ENCODE measurements around the gene LRP4.
A peak's percentile ranks its signal among the peaks of the same experiment; 100 is the strongest.

The LRP4 gene

GRCh38 chr11:46895821-46896220 is 22.5 kb downstream of the LRP4 start:
- Histone ChIP-seq H3K27ac (no peak overlapping the region), H3K9me3 (no peaks in the 10 kb centered on the region), H3K4me2 (no peak overlapping the region), H3K9ac (no peak overlapping the region), H4K20me1 (no peaks in the 10 kb centered on the region), H3K4me1 (no peaks in the 10 kb centered on the region), H3K36me3 (no peaks in the 10 kb centered on the region), H3K4me3 (no peak overlapping the region), H3K27me3 (no peaks in the 10 kb centered on the region)
- no peak for TF ChIP-seq Cebpa-rat (IDR thresholded peaks at IDR 0.05)

- no peaks in the 10 kb centered on the region for H3K36me3 ChIP-seq
- H3K27me3 ChIP-seq = no peaks in the 10 kb centered on the region
- H3K9me3 ChIP-seq = no peaks in the 10 kb centered on the region
- TF ChIP-seq Cebpa-rat (IDR thresholded peaks at IDR 0.05) = no peak
- H3K27ac ChIP-seq = no peak overlapping the region
- H3K9ac ChIP-seq = no peak overlapping the region
- H3K4me3 ChIP-seq = no peak overlapping the region
- H4K20me1 ChIP-seq = no peaks in the 10 kb centered on the region
- no peak overlapping the region for H3K4me2 ChIP-seq
- peaks cover 3% of the 10 kb centered on the region for H3K4me1 ChIP-seq
Observed at GRCh38 chr11:46894961-46895360, 23.4 kb downstream of the LRP4 start.

- Histone ChIP-seq H3K4me1 (peaks cover 8% of the 10 kb centered on the region), H3K9me3 (no peaks in the 10 kb centered on the region), H4K20me1 (no peaks in the 10 kb centered on the region), H3K4me2 (no peak overlapping the region), H3K4me3 (no peak overlapping the region), H3K27me3 (no peaks in the 10 kb centered on the region), H3K36me3 (no peaks in the 10 kb centered on the region), H3K9ac (no peak overlapping the region), H3K27ac (no peak overlapping the region)
- TF ChIP-seq Cebpa-rat (IDR thresholded peaks at IDR 0.05) = no peak
Observed at GRCh38 chr11:46894506-46894905, 23.8 kb downstream of the LRP4 start.

GRCh38 chr11:46892838-46893237 is 25.5 kb downstream of the LRP4 start:
- no peak for TF ChIP-seq Cebpa-rat (IDR thresholded peaks at IDR 0.05)
- no peaks in the 10 kb centered on the region for H3K36me3 ChIP-seq

GRCh38 chr11:46892109-46892508 is 26.2 kb downstream of the LRP4 start:
- Histone ChIP-seq H4K20me1 (no peaks in the 10 kb centered on the region), H3K27ac (no peak overlapping the region), H3K27me3 (no peaks in the 10 kb centered on the region), H3K9me3 (no peaks in the 10 kb centered on the region), H3K4me2 (no peak overlapping the region), H3K4me3 (no peak overlapping the region), H3K36me3 (no peaks in the 10 kb centered on the region), H3K9ac (no peak overlapping the region), H3K4me1 (peaks cover 12% of the 10 kb centered on the region)
- no peak for TF ChIP-seq Cebpa-rat (IDR thresholded peaks at IDR 0.05)

More at GRCh38 chr11:46892838-46893237, 25.5 kb downstream of the LRP4 start:
- Histone ChIP-seq H3K9me3 (no peaks in the 10 kb centered on the region), H4K20me1 (no peaks in the 10 kb centered on the region), H3K4me1 (peaks cover 12% of the 10 kb centered on the region), H3K9ac (no peak overlapping the region), H3K27me3 (no peaks in the 10 kb centered on the region), H3K4me3 (no peak overlapping the region), H3K27ac (no peak overlapping the region), H3K4me2 (no peak overlapping the region)

GRCh38 chr11:46890665-46891064 is 27.7 kb downstream of the LRP4 start:
- Histone ChIP-seq H4K20me1 (no peaks in the 10 kb centered on the region), H3K36me3 (no peaks in the 10 kb centered on the region), H3K4me3 (no peak overlapping the region), H3K9me3 (no peaks in the 10 kb centered on the region), H3K27me3 (no peaks in the 10 kb centered on the region), H3K4me2 (no peak overlapping the region), H3K27ac (no peak overlapping the region), H3K9ac (no peak overlapping the region), H3K4me1 (peaks cover 12% of the 10 kb centered on the region)
- no peak for TF ChIP-seq Cebpa-rat (IDR thresholded peaks at IDR 0.05)

GRCh38 chr11:46889689-46890475 is 28.5 kb downstream of the LRP4 start:
- peaks cover 12% of the 10 kb centered on the region for H3K4me1 ChIP-seq
- no peak overlapping the region for H3K4me3 ChIP-seq
- H3K9ac ChIP-seq = no peak overlapping the region
- no peaks in the 10 kb centered on the region for H3K27me3 ChIP-seq
- no peak for TF ChIP-seq Cebpa-rat (IDR thresholded peaks at IDR 0.05)
- no peaks in the 10 kb centered on the region for H4K20me1 ChIP-seq
- no peaks in the 10 kb centered on the region for H3K9me3 ChIP-seq
- H3K27ac ChIP-seq = no peak overlapping the region
- H3K36me3 ChIP-seq = no peaks in the 10 kb centered on the region
- H3K4me2 ChIP-seq = peak overlapping the region; percentile 4

- Histone ChIP-seq H4K20me1 (no peaks in the 10 kb centered on the region), H3K4me2 (no peak overlapping the region), H3K36me3 (no peaks in the 10 kb centered on the region), H3K4me3 (no peak overlapping the region), H3K27me3 (no peaks in the 10 kb centered on the region), H3K9ac (no peak overlapping the region), H3K9me3 (no peaks in the 10 kb centered on the region), H3K4me1 (peaks cover 12% of the 10 kb centered on the region), H3K27ac (no peak overlapping the region)
- no peak for TF ChIP-seq Cebpa-rat (IDR thresholded peaks at IDR 0.05)
Observed at GRCh38 chr11:46889251-46889650, 29.1 kb downstream of the LRP4 start.

GRCh38 chr11:46888636-46889035 is 29.7 kb downstream of the LRP4 start:
- Histone ChIP-seq H3K27me3 (no peaks in the 10 kb centered on the region), H3K4me3 (no peak overlapping the region), H3K9me3 (no peaks in the 10 kb centered on the region), H3K9ac (no peak overlapping the region), H3K27ac (no peak overlapping the region), H4K20me1 (no peaks in the 10 kb centered on the region), H3K4me2 (no peak overlapping the region), H3K36me3 (no peaks in the 10 kb centered on the region), H3K4me1 (peaks cover 12% of the 10 kb centered on the region)
- TF ChIP-seq Cebpa-rat (IDR thresholded peaks at IDR 0.05) = no peak

GRCh38 chr11:46886211-46886610 is 32.1 kb downstream of the LRP4 start:
- no peak overlapping the region for H3K9ac ChIP-seq
- no peak overlapping the region for H3K4me2 ChIP-seq

More at GRCh38 chr11:46886211-46886610, 32.1 kb downstream of the LRP4 start:
- no peaks in the 10 kb centered on the region for H3K27me3 ChIP-seq
- H3K4me3 ChIP-seq = no peak overlapping the region
- peaks cover 12% of the 10 kb centered on the region for H3K4me1 ChIP-seq
- no peaks in the 10 kb centered on the region for H4K20me1 ChIP-seq
- H3K36me3 ChIP-seq = no peaks in the 10 kb centered on the region
- H3K9me3 ChIP-seq = no peaks in the 10 kb centered on the region
- TF ChIP-seq Cebpa-rat (IDR thresholded peaks at IDR 0.05) = no peak
- no peak overlapping the region for H3K27ac ChIP-seq
